GM21528 (cell line): ENCODE measurements around the gene SELENOM.
A peak's percentile ranks its signal among the peaks of the same experiment; 100 is the strongest.
"Not testable (repeated sequence)": the region's sequence is repeated elsewhere in the genome, so short reads cannot be mapped to it uniquely, and the experiment has no call there.

Experiments
- ATAC-seq: cut with Tn5 transposase; IDR thresholded peaks from one replicate; pipeline ENCODE4 v1.9.1; 2021; ENCODE audit warnings: mild to moderate bottlenecking, moderate library complexity; ENCODE audit not compliant: unreplicated experiment, low FRiP score

The SELENOM gene

DNA sequence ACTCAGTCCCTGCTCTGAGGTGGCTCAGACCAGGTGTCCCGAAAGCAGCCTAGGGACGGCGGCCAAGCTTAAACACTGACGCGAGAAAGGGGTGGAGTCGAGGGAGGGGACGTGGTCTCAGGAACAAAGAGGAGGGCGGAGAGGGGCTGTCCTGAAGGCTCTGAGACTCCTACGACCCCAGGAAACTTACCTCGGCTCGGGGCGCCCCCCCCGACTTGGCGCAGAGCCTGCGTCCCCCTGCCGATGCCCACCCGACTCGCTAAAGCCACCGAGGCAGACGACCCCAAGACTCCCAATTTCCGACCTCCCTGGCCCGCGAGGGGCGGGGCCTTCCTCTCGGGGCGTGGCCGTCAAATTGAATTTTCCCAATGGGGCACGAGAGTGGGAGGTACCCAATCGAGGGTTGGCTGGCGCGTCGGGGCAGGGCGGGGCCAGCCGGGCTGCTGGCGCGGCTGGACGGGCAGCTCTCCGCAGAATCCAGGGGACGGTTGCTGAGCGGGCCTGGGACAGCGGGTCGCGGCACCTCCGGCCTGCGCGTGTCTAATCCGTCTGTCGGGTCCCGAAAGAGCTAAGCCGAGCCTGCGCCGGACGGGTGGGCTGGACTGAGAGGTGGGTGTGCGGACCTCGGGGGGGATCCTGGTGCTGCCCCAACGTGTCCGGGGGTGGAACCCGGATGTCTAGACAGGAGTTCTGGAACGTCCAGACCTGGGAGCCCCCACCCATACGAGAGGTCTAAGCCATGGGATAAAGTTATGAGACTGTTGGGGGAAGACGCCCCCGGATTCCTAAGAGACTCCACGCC, 26.3 kb downstream of the SELENOM start, which contains the start of gene SMTN:
SMTN (plus strand) TSS at position 471 of the 802 bp plus-strand sequence. CDS start 1,941 bp downstream, outside the sequence.
- ATAC-seq: peak; percentile 58

DNA sequence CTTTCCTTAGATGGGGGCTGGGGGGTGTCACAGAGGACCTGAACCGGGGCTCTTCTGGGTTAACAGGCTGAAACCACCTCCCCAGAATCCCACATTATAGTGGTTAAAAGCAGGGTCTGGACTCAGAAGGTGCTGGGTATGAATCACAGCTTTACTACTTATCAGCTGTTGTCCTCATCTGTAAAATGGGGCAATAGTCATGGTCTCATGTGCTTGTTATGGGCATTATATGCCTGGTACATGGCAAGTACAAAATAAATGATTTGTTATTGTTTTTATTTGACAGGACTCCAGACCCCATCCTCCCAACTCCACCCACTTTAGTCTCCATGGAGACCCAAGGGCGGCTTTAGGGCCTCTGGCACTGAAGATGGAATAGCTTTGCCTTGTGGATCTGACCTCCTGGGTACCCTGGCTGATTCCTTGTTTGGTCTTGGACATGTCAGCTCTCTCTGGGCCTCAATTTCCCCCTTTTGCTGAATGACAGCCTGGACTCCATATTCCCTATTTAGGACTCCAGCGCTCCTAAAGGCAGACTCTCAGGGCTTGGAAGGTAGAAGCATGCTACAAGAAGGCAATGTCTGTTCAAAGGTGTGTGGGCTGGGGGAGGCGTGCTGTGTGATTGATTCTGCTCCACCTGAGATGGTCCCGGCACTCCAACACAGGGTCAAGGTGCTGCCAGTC, 27.1 kb downstream of the SELENOM start:
- ATAC-seq: no peak

DNA sequence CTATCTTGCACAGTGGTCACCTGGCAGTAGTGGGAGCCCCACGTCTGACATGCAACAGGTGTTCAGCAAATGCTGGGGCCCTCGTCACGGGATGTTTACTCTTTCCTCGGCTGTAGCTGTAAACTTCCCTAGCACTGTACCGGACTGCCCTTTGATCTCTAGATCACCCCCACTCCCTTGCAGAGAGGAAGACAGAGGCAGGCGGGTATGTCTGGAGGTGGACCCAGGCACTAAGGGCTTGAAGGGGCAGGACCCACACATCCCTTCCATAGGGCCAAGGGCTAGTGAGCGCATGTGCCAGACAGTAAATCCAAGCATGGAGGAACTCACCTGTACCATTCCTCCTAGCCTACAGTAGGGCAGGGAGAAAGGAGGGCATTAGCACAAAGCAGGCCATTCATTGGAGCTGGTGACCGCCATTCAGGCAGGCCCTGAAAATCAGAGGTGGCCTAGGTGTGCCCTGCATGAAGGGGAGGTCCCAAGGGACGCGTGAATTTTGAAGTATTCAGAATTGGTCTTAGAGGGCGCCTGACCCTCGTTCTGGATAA, 28.2 kb downstream of the SELENOM start:
- no peak for ATAC-seq

DNA sequence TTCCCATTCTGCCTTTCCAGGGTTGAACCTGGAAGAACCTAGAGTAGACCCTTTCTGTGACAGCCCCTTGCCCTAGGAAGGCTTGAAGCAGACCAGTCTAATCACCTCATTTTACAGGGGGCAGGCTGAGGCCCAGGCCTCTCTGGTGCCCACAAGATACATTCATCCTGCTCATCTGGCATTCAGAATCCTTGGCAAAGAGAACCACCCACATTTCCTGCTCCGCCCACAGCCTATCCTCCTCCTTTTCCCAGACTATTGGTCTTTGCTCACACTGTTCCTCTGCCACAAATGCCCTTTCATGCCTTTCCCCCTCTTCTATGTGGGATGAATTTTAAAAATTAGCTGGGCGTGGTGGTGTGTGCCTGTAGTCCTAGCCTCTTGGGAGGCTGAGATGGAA, 29.0 kb downstream of the SELENOM start:
- not testable (repeated sequence) for ATAC-seq

DNA sequence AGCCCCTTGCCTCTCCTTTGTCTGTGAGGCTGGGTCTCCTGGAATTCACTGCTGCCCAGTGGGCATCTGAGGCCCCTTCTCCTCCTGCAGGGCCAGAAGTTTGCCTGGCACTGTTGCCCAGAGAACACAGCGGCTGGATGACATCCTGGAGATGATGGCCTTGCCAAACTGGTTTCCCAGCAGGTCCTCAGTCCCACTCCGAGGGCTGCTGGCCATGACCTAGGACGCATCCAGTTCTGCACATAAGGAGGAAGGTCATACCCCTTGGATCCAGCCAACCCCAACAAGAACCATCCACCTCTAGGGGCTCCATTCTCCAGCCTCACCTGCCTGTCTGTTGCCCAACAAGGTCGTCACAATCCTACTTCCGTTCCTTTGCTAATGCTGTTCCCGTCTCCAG, 29.7 kb downstream of the SELENOM start:
- ATAC-seq: no peak

DNA sequence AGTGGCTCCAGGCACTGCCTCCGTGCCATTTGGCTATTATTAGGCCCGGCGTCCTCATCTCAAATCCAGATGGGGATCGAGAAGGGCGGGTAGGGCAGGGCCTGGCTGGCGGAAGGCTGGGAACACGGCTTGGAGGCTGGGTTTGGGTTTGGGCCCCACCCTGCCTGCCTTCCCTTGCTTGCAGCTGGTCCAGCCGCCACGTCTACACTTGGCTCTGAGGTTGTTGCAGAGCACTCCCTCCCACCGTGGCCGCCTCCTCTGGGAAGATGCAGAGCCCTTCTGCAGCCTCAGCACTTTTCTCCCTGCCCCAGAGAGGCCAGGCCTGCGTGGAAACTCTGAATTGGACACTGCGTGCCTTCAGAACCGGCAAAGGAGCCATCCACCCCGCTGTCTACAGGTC, 31.4 kb downstream of the SELENOM start:
- ATAC-seq: no peak

DNA sequence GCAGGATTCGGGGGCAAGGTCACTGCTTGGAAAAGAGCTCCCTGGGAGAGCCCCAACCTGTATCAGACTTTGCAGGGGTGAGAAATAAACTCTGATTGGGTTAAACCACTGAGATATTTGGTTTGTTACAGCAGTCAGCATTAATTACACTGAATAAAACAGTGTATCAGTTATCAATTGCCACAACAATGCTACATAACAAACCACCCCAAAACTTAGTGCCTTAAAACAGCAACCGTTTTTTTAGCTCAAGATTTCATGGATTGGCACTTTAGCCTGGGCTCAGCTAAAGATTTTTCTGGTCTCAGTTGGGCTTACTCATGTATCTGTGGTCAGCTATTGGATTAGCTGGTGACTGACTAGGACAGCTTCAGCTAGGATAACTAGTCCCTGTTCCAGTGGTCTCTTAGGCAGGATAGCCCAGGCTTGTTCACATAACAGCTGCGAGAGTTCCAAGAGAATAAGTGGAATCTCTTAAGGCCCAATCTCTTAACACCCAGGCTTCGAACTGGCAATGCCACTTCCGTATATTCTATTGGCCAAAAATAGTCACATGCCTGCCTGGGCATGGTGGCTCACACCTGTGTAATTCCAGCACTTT, 33.7 kb downstream of the SELENOM start:
- not testable (repeated sequence) for ATAC-seq

DNA sequence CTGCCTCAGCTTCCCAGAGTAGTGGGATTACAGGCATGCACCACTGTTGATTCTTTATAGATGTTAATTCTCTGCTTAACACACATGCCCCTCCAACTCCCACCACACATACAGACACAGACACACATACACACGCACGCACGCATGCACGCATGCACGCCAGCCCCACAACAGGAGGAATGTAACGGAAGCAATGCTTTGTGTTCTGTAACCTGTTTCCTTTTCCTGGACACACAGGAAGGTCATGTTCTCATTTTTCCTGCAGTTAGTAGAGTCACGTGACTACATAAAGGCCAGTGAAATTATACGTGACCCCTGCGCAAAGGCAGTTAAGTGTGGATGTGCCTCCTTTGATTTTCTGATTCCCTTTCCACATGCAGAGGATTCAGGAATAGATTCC, 34.2 kb downstream of the SELENOM start:
- not testable (repeated sequence) for ATAC-seq

DNA sequence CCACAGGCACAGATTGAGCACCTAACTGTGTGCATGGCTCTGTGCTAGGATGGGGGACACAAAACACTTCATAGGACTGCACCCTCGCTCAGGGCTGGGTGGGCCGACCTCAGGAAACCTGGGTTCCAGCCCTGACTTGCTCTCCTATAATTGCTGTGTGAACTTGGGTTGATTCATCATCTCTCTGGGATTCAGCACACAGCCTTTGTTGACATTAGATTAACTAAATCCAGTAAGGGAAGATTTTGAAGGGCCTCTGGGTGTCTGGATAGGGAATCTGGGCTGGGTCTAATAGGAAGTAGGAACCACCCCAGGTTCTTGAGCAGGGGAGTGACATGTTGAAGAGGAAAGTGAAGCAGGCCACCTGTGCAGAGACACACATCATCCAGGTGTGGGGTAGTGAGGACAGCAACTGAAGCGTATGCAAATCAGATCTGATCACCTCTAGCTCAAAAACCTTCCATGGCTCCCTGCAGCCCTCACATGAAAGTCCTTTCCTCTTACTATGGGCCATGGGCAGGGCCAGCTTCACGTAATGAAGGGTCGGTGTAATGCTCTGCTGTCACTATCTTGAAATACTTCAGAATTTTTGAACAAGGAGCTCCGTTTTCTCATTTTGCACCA, 37.6 kb downstream of the SELENOM start:
- not testable (repeated sequence) for ATAC-seq

DNA sequence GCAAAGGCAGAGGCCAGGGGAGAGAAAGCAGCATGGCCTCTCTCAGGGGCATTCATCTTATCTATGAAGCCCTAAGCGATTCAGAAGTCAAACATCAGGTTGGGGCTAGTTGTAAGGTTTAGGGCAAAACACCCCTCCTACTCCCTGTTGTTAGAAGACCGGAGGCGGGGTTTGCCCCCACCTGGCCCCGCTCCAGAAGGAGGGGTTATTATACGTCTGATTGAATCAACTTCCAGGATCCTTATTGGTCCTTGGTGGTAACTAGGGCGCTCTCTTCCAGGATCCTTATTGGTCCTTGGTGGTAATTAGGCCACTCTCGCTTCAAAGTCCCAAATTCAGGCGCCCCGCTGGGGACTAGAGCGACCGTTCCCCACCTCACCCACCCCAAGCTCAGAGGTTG, 38.4 kb downstream of the SELENOM start:
- ATAC-seq: no peak

DNA sequence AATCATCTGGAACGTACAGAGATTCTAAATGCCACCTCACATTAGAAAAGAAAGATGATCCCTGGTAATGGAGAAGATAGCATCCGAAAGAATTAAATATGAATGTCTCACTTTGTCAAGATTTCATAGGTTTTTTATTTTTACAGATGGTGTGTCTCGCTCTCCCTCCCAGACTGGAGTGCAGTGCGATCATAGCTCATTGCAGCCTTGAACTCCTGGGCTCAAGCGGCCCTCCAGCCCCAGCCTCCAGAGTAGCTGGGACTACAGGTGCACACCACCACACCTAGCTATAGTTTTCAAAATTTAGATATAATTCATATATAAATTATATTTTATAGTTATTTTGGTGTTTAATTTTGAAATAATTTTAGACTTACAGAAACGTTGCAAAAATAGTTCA, 43.0 kb downstream of the SELENOM start:
- no peak for ATAC-seq

DNA sequence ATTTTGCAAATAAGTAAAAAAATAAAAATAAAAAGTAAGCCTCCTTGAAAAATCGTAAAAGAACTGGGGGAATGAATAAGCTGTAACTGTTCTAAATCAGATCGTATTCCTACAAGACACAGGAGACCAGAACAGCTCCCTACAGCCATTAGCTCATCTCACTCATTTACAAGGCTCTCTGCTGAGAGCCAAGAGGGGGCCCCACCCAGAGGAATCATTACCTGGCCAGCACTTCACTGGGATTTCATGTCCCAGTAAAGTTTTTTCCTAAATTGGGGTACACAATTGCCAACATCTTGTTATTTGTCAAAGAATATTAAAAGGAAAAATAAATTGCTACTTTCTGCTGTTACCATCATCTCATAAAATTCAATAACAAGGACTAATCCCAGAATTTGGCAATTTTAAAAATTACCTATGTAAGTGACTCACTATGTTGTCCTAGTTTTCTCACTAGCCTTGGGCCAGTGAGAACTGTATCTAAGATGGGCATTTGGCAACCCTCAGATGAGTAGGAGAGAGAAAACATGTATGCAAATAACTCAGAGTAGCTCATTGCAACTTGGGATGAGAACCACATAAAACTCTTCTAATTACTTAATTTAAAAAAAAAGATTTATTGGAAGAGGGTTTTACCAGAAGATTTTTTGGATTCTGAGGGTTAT, 44.7 kb downstream of the SELENOM start:
- ATAC-seq: no peak

DNA sequence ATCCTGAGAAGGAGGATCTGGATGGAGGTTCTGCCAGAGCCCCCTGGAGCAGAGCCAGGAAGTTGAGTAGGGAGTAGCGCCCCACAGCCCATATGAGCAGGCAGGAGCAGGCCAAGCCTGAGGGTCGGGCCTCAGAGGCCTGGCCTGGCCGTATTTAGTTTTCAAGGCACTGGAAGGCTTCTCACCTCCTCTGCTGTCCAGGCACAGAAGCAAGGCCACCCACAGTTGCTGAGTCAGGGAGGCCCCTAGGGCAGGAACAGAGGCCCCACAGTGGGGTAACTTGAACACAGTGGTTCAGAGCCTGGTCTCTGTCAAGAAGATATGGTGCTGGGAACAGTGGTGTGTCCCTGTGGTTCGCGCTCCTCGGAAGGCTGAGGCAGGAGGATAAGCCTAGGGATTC, 47.7 kb downstream of the SELENOM start:
- not testable (repeated sequence) for ATAC-seq

DNA sequence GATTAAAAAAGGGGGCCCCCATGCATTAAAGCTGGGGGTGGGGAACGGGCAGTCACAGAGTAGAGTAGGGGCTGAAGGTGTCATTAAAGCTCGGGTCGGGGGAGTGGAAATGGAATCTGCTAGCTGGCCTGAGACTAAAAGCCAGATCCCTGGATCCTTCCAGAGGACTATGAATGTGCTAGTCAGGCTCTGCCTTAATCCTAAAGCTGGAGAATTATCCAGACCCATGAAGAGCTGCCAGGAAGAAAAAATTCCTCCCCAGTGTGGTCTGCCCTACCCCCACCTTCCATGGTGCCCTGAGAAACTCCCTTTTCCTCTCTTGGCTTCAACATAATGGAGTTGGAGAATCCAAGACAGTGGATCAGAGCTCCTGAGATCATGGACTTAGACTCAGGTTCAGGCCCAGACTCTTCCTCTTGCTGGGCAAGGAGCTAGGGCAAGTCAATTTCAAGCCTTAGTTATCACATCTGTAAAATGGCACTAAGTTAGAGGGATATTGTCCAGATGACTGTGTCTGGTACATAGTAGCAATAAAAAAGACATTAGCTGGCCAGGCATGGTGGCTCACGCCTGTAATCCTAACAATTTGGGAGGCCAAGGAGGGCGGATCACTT, 50.3 kb downstream of the SELENOM start:
- no peak for ATAC-seq

DNA sequence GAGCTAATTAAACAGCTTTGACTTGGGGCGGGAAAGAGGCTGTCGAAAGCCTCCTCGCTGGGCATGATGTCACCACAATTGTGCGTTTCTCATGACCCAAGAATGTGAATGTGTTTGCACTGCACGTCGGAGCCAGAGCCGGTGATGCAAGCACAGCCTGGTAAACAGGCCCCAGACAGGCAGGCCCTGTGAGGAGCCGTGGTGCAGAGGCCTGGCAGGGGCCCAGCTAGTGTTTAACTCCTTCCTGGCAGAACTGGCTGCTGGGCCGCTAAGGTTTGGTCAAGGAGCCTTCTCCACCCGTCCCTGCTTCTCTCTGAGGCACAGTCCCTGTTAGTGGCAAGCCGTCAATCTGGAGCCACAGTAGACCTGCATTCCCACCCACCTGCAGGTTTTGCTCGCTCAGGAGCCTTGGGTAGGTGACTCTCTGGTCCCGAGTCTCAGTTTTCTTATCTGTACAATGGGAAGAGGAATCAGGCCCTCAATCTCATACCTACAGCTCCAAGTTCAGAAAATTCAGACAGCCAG, 51.7 kb downstream of the SELENOM start:
- ATAC-seq: no peak

DNA sequence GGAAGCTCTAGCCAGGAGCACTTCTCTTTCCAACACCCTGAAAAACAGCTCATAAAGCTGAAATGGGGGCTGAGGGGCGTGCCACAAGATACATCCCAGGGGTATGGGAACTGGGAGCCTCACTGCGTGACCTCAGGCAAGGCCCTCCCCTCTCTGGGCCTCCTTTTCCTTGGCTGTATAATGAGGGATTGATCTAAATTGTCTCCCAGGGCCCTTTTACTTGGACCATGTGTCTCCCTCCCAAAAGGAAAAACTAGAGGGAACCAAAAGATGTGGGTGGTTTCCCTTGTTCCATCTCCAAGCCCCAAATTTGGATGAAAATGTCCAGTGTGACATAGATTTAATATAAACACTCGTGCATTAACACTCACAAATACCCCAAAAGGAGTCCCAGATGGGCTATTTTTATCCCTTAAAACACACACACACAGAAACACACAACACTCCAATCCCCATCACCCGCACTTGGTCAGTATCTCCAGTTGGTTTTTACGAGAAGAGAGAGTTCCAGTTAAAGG, 52.2 kb downstream of the SELENOM start:
- ATAC-seq: no peak
